GM19043 (cell line): ENCODE measurements around the gene ADAM19.
A peak's percentile ranks its signal among the peaks of the same experiment; 100 is the strongest.

Experiments used
- ATAC-seq: cut with Tn5 transposase; IDR thresholded peaks from one replicate; pipeline ENCODE4 v1.9.1; 2021; ENCODE audit warnings: low read depth; ENCODE audit not compliant: unreplicated experiment

The ADAM19 gene

DNA sequence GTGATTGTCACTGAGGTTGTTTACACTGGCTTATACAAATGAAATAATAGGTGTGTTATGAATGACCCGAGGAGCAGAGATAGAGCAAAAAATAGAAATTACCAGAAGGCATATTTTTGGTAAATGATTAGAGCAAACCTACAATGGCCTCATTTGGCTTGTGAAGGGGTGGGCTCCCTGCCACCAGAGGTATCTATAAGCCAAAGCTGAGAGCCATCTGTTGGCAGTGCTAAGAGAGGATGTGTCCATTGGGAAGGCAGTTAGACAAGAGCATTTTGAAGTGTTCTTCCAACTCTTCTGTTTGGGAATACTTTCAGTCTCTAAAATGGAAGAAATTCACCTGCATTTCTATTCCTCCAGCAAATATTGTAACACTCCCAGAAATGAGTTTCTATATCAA lies 104.9 kb downstream of the ADAM19 start:
- ATAC-seq: no peak

DNA sequence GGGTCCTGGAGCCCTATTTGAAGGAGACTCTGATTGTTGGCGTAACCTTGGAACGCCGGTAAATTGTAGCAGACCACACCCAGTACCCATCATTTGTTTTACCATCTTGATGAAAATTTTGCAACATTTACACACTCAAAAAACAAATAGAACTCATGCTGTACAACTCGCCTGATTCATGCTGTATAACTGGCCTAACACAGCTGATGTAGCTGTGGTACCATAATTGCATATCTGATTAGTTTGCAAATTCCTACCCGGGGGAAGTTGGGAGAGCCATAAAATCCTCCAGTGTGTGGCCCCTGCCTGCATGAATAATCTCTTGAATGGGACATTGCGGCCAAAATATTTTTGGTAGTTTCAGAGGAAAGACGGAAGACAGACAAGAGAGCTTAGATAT lies 105.9 kb downstream of the ADAM19 start:
- no peak for ATAC-seq

DNA sequence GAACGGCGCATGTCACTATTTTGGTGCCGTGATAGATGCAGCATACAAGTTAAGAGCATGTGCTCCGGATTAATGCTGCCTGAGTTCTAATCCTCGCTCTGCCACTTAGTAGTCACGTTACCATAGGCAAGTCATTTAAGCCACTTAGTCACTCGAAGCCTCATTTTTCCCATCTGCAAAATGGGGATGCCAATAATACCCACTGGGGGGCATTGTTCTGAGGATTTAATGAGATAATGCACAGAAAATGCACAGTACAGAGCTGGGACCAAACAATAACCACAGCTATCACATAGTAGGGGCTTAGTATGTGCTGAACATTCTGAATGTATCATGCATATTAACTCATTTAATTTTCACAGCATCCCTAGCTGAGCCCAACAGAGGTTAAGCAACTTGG lies 106.5 kb downstream of the ADAM19 start:
- ATAC-seq: no peak

DNA sequence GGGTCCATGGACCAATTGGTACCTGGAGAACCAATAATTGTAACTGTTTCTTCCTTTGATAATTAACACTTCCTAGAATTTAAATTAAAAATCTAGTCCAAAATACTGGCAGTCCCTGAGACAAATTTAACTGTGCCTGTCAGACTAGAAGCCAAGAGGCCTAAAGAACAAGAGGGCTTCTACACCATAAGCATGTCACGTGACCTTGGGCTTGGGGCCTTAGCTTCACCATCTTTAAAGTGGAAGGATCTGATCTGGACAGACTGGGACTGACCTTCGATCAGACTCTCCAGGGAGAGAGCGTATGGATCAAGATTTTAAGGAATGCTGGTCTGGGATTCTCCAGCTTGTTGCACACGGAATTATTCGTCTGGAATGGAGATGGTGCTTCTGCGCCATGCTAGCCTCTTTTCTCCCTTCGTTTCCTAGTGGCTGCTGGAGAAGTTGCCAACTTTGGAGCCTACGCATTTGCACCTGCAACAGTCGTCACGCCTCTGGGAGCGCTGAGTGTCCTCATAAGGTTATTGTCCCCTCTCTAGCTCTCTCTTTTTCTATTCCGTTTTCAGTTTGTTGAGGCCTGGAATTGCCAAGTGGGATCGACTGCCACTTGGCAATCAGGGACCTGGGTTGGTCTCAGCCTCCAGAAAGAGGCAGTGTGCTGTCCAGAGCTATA lies 107.1 kb downstream of the ADAM19 start:
- ATAC-seq: no peak

DNA sequence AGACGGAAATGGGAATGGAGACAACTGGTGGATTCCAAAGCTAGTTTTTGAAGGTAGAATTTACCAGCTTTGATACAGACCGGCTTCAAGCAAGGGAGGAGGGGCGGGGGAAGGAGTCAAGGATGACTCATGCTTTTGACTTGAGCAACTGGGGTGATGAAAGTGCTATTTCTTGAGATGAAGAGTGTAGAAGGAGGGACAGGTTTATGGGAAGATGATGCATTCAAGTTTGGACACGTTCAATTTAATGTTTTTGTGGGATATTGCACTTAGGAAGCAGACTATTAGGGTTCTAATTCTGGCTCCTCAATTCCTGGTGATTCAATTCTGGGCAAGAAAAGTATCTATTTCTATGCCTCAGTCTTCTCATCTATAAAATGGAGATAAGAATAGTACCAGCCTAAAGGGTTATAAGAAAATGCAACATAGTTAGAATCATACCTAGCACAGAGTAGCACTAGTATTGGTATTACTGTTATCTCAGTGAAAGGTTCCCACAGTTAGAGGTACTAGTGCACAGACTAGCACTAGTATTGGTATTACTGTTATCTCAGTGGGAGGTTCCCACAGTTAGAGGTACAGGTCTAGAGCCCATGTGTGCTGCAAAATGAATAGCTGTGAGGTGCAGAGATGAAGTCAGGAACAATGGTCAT lies 110.9 kb downstream of the ADAM19 start:
- peak; percentile 87 for ATAC-seq

DNA sequence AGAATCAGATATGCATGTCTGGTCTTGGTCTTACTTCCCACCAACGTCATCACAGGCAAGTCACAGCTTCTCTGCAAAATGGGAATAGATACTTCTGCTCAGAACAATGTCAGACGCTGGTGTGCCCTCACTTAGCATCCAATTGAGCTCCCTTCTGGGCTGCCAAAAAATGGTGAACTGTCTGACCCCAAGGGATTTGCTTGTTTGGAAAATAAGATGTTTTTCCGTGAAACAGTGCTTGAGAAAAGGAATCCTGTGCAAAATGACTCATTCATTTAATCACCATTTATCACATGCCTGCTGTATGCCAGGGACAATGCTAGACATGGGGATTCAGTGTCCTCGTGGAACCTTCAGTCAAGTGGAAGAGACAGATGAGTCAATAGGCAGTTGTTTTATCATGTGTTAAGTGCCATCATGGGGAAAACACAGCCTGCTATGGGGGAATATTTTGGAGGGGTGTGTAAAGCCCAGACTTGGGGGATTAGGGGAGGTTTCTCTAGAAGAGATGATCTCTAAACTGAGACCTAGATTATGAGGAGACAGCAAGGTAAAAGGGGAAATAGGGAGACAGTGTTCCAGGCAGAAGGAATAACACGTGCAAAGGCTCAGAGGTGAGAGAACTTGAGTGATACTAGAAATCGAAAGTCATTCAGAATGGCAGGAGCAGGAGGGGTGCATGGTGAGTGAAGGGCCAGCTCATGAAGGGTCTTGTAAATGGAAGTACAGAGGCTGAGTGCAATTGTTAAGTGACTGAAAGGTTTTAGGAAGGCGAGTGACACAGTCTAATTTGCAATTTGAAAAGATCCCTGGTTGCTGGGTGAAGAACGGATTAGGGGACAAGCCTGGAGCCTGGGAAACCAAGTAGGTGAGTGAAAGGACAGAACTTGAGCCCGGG lies 111.7 kb downstream of the ADAM19 start:
- ATAC-seq: no peak

DNA sequence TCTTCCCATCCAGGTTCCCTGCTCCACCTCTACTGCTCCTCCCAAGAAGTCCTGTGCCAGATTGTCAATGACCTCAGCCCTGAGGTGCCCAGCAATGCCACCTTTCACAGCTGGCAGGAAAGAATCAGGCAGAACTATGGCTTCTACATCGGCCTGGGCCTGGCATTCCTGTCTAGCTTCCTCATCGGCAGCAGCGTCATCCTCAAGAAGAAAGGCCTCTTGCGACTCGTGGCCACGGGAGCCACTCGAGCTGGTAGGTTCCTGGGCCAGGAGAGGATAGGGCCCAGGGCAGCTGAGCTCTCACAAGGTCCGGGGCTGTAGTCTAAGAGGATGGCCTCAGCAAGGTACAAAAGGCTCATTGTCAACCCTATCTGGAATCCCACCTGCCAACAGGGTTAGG lies 112.5 kb downstream of the ADAM19 start:
- ATAC-seq: no peak

DNA sequence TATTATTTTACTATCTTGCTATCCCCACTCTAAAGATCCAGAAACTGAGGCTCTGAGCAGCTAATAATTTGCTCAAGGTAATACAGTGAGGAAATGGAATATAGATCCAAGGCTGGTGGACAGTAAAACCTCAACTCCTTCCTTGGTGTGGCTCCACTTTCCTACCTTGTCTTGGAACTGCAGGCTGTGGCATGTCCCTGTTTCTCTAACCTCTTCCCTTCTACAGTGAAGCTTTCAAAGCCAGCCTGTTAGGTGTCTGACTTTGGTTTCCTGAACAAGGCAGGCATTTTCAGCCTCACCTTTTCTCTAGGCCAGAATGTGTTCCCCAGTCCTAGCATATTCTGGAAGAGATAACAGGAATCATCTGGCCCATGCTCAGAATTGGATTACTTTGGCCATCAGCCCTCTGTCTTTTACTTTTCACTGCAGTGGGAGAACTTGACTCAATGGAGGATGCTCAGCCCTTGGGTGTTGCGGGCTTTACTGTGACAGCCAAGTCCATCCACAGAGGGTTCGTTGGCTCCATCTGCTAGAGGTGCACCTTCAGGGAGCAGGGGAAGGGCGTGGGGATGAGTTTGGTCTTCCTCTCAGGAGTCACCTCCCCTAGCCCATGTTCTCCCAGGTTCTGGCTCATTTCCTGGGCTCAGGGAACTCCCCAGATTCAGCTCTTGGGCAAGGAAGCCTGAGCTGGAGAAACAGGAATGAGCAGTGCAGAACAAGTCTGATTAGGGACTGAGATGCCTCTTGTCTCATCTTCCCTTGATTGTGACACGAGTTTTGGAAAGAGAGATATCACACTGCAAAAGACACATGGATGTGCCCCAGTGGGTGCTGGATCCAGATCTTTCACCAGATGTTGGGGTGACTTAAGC lies 114.4 kb downstream of the ADAM19 start:
- no peak for ATAC-seq

DNA sequence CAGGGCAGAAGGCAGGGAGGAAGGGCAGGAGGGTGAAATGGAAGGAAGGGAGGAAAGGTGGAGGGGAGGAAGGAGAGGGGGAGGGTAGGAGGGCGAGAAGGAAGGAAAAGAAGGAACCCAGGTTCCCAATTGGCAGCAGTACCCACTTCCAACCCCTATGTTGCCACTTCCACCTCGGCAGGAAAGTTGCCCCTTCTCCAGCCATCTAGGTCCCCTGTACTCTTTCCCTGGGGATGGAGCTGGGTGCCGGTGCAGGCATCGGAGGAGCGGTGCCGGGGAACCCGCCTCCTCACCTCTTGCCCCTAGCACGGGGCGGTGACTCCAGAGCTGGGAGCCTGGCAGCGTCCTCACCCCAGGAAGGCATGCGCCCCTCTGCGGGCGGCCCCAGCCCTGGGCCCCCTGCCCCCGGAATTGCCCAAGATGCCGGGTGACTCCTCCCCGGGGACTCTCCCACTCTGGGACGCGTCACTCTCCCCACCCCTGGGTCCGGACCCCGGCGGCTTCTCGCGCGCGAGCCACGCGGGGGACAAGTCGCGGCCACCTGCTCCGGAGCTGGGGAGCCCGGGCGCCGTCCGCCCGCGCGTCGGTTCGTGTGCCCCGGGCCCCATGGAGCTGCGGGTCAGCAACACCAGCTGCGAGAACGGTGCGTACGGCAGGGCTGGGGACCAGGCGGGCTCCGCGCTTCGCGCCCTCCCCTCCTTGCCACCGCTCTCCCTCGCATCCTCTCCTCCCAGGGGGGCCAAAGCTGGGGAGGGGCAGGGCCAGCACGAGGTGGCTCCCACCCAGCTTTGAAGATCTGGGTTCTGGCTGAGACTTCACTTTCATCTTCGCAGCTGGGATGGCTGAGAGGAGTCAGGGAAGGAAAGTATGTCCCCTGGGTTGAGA lies 115.6 kb downstream of the ADAM19 start, which contains the start of gene NIPAL4:
Gene NIPAL4 (plus strand): TSS at position 499 of the 885 bp plus-strand sequence. CDS start 108 bp downstream, at position 607.
- ATAC-seq: no peak

DNA sequence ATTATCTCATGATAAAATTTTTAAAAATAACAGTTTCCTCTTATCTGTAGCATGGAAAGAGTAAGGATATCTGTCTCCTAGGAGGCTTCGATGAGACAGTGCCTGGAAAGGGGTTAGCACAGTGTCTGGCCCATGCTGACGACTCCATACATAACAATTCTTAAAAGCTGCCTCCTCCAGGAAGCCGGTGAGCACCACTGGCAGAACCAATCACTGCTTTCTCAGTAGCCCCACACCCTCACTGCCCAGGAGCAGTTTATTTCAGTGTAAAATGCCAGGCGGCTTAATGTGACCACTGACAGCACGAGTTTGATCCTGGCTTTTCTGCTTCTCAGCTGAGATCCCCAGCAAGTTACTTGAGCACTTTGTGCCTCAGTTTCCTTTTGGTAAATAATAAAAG lies 116.7 kb downstream of the ADAM19 start:
- no peak for ATAC-seq

DNA sequence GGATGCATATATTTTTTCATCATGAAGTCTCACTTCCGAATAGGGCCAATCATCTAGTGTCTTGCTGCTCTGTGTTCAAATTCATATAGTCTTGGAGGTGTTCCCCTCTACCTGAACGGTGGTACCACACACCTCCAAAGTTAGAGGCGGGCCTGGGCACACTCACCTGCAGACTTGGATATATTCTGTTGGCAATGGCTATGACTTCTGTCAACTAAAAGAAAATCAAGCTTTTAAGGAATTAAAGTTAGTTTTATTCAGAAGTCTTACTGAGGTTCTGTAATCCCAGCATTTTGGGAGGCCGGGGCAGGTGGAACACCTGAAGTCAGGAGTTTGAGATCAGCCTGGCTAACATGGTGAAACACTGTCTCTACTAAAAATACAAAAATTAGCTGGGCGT lies 118.2 kb downstream of the ADAM19 start:
- ATAC-seq: no peak

DNA sequence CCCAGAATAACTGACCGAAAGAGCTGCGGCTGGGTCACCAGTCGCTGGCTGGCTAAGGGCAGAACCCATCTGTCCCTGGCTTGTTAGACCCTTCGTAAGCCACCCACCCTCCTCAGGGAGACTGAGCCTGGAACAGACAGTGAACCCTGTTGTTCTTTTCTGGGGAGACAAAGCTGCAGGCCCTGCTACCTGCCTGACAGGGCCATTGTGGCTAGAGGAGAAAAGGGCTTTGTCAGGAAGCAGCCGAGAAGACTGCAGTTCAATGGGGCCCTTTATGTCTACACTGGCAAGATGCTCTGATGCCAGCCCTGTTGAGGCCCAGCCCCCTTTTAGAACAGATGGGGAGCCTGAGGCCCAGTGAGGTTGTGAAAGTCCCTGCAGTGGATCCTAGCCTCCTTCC lies 119.3 kb downstream of the ADAM19 start:
- no peak for ATAC-seq

DNA sequence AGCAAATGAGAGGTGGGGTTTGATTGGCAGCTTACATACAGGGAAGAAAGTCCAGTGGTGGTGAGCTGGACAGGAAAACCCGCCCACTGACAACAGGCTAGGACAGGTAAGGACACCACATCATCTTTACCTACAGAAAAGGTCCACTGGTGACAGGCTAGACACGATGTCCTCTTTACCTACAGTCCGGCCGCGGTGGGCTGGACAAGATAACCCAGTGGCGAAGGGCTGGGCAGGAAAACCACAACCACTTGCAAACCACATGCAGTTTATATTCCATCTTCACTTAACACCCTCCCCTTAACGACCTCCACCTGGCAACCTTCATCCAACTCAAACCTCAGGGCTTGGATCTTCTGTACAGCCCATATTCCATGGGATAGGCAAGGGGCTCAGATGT lies 120.5 kb downstream of the ADAM19 start:
- no peak for ATAC-seq

DNA sequence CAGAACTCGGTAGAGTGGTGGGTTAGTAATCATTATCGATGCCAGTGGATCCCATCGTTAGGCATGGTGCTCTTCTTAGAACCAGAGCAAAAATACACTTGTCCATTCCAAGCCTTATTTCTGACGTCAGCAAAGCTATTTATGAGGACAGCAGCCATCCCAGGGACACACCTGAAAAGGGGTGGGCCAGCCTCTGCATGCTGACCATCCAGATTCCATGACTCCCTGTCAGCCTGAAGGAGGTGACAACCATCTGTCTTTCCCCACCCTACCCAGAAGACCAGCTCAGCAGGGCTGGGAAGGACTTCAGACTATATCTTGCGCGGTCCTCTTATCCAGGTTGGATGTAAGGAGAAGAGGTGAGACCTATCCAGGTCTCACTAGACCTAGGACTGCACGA lies 121.3 kb downstream of the ADAM19 start:
- ATAC-seq: no peak

DNA sequence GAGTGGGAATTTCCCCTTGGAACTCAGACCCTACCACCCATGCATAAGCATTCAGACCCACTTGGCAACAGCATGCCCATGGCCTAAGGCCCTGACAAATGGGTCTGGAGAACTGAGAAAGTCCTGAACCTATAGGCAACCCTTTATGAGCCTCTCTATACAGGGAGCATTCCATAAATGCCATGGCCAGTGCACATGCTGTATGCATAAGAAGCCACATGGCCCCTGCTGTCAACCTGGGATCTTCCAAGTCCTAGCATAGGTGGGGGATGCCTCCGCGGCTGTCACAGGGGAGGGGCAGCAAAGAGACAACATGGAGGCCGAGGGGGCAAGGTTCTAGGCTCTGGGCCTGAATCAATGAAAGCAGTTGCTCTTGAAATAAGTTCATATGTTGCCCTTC lies 123.8 kb downstream of the ADAM19 start:
- ATAC-seq: no peak

DNA sequence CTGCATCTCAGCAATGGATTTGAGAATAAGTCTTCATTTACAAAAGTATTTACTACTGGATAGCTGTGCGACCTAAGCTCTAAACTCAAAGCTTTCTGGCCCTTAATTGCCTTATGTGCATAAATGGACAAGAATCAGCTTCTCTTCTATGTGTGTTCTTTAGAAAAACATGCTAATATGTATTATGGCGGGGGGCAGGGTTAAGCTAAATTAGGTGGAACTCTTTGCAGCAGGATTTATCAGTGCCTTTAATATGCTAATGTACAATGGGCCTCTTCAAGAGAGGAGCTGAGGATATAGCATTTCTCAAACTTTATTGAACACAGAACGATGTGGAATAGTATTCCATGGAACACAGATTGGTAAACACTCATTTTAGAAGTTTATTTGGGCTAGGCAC lies 125.6 kb downstream of the ADAM19 start:
- no peak for ATAC-seq

DNA sequence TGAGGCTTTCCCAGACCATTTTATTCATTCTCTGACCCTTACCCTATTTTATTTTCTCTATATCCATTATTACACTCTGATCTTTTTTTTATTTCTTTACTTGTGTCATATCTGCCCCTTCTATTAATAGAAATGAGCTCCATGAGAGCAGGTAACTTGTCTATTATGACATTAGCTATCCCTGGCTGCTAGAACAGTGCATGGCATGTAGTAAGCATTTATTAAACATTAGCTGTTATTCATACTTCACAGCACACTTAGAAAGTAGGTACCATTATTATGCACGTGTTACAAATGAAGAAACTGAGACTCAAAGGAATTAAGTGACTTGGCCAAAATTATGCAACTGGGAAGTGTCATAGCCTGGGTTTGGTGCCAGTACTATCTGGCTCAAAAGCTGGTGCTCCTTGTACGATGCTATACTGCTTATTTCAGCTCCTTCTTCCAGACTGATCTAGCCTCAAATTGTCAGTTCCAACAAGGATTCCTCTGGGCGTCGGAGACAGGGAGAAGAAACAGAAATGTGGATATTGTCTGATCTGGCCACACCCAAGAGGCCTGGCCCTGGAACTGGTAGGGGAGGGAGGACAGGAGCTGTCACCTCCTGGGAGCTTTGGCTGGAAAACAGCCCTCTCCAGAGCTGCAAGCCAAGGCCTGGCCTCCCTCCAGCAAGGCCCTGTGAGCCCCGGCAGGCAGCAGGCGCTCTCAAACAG lies 126.4 kb downstream of the ADAM19 start:
- ATAC-seq: no peak

DNA sequence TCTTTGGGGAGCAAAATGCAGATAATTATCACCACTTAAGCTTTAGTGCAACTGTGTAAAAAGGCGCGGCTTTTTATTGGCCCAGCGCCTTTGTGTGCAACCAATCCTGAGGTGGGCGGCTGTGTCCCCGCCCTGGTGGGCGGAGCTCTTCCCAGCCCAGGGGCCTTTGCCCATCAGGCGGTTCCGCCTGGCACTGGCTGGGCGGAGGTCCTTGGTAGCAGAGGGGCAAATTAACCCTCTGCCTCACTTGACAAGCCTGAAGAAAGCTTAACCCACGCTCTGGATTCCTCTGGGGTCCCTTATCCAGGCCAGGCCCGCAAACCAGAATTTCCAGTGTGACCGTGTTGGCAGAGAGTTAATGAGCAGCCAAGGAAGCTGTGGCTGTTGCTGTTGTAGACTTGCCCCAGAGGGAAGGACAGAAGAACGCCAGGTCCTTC lies 128.4 kb downstream of the ADAM19 start:
- ATAC-seq: no peak

DNA sequence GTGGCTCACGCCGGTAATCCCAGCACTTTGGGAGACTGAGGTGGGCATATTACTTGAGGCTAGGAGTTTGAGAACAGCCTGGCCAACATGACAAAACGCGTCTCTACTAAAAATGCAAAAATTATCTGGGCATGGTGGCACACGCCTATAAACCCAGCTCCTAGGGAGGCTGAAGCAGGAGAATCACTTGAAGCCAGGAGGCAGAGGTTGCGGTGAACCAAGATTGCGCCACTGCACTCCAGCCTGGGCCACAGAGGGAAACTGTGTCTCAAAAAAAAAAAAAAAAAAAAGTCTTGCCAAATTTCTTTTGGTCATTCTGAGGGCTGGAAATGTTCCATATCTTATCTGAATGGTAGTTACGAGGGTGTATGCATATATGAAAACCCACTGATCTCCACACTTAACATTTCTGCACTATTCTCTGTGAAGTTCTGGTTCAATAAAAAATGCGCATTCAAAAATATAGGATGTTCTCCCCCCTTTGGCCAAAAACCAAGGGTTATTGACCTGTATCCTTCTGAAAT lies 129.1 kb downstream of the ADAM19 start:
- ATAC-seq: no peak
